PC-3 (cell line): ENCODE data around the gene MYO7A. TPM values are rescaled to one million over a fixed set of nuclear protein-coding genes. Genes with fewer than 3 reads are reported as not detected.

Experiments
- ATAC-seq: fragments of 200-7000 bp; cut with Tn5 transposase; 2 replicates; pipeline ENCODE4 v1.9.1; 2020; ENCODE audit warnings: mild to moderate bottlenecking, moderate library complexity
- BruUV-seq: library from RNA; stranded (reverse); fragments of 400-500 nt; replicated peaks from 2 replicates; lab custom pipeline; 2021; lab: Mats Ljungman, UMichigan
- CTCF ChIA-PET: fragments of 300-600 bp; sonication (Branson Sonifier 250); formaldehyde crosslinking; loops from one replicate; lab custom pipeline; 2022; ENCODE audit warnings: antibody characterized with exemption; lab: Charles Lee
- POLR2A ChIA-PET: fragments of 300-600 bp; sonication (Branson Sonifier 250); formaldehyde crosslinking; loops from one replicate; lab custom pipeline; 2022; ENCODE audit warnings: antibody characterized with exemption; ENCODE audit not compliant: unreplicated experiment; lab: Charles Lee
- DNase-seq: peaks from one replicate; pipeline ENCODE4 v3.0.0-alpha.2; 2015
- H2AFZ ChIP-seq: fragments of 300-600 bp; sonication (generic); 2 replicates; pipeline ENCODE4 v1.6.0; 2016; ENCODE audit warnings: antibody characterized with exemption, low read length
- H3F3A ChIP-seq: fragments of 300-600 bp; sonication (generic); one replicate; pipeline ENCODE4 v1.6.0; 2017; ENCODE audit warnings: antibody characterized with exemption, low read length, control low read depth, mild to moderate bottlenecking; ENCODE audit not compliant: unreplicated experiment
- H3K27ac ChIP-seq: fragments of 300-600 bp; sonication (generic); 2 replicates; pipeline ENCODE4 v1.5.1; 2016; ENCODE audit warnings: mild to moderate bottlenecking, low read length
- H3K27me3 ChIP-seq: fragments of 300-600 bp; sonication (generic); 2 replicates; pipeline ENCODE4 v1.6.1; 2016; ENCODE audit warnings: low read length, mixed read lengths
- H3K36me3 ChIP-seq: fragments of 300-600 bp; sonication (generic); 2 replicates; pipeline ENCODE4 v1.6.1; 2016; ENCODE audit warnings: low read depth, mixed run types, low read length, mixed read lengths
- H3K4me1 ChIP-seq: fragments of 300-600 bp; sonication (generic); 2 replicates; pipeline ENCODE4 v1.5.1; 2016; ENCODE audit warnings: low read length; ENCODE audit not compliant: insufficient read depth
- H3K4me2 ChIP-seq: fragments of 300-600 bp; sonication (generic); 2 replicates; pipeline ENCODE4 v1.6.0; 2016; ENCODE audit warnings: low read length
- H3K4me3 ChIP-seq: fragments of 300-600 bp; sonication (generic); 2 replicates; pipeline ENCODE4 v1.5.1; 2016; ENCODE audit warnings: mild to moderate bottlenecking, low read length, mixed read lengths
- H3K79me2 ChIP-seq: fragments of 300-600 bp; sonication (generic); 2 replicates; pipeline ENCODE4 v1.6.1; 2017; ENCODE audit warnings: low read length, mixed read lengths
- H3K9ac ChIP-seq: fragments of 300-600 bp; sonication (generic); 2 replicates; pipeline ENCODE4 v1.6.0; 2016; ENCODE audit warnings: mild to moderate bottlenecking, low read length
- H3K9me2 ChIP-seq: fragments of 300-600 bp; sonication (generic); replicated peaks from 2 replicates; pipeline ENCODE4 v1.6.1; 2016; ENCODE audit warnings: mixed run types, low read length, mixed read lengths
- H3K9me3 ChIP-seq: fragments of 300-600 bp; sonication (generic); 2 replicates; pipeline ENCODE4 v1.6.1; 2016; ENCODE audit warnings: low read length, mixed read lengths
- H4K20me1 ChIP-seq: fragments of 300-600 bp; sonication (generic); 2 replicates; pipeline ENCODE4 v1.6.1; 2016; ENCODE audit warnings: low read length, mixed read lengths
- CTCF ChIP-seq: fragments of 300-600 bp; sonication (generic); conservative IDR thresholded peaks from 2 replicates; pipeline ENCODE4 v1.5.1; 2017; ENCODE audit warnings: antibody characterized with exemption, low read depth, mild to moderate bottlenecking, low read length
- EZH2 ChIP-seq: fragments of 300-600 bp; sonication (generic); IDR thresholded peaks from one replicate; pipeline ENCODE4 v1.6.1; 2017; ENCODE audit warnings: antibody characterized with exemption, mild to moderate bottlenecking, low read length; ENCODE audit not compliant: unreplicated experiment
- EZH2phosphoT487 ChIP-seq: fragments of 300-600 bp; sonication (generic); IDR thresholded peaks from 2 replicates; pipeline ENCODE4 v1.6.1; 2018; ENCODE audit warnings: mild to moderate bottlenecking, antibody characterized with exemption, low read length, borderline replicate concordance
- intact Hi-C: fragments of 100-400 bp; cut with micrococcal nuclease; formaldehyde crosslinking; loops from 2 replicates; pipeline ENCODE4 v1.9.0; 2023
- total RNA-seq: library from RNA; depleted of rRNA; stranded (reverse); fragments of >200 nt; gene quantifications from 2 replicates; pipeline ENCODE4 v1.2.3, GENCODE V29; 2014

The MYO7A gene
- total RNA-seq, 1 experiment from 2014 or later: 0.66 TPM

GRCh38 chr11:77131560-77131959 lies 3.5 kb downstream of the MYO7A start:
- no peak overlapping the region for H3K4me2 ChIP-seq
- no peaks in the 10 kb centered on the region for H3K9me2 ChIP-seq
- H3K9ac ChIP-seq: no peak overlapping the region
- intact Hi-C loops: no loop called here
- no peaks in the 10 kb centered on the region for H4K20me1 ChIP-seq
- ATAC-seq (no peak), DNase-seq (no peak)
- ChIA-PET CTCF (no interaction called here), POLR2A (no interaction called here)
- peaks cover 10% of the 10 kb centered on the region for H3K4me1 ChIP-seq
- H3K4me3 ChIP-seq: no peak overlapping the region
- H3K27ac ChIP-seq: no peak overlapping the region
- H3K27me3 ChIP-seq: no peaks in the 10 kb centered on the region
- H3K79me2 ChIP-seq: no peaks in the 10 kb centered on the region
- H3F3A ChIP-seq: no peaks in the 10 kb centered on the region
- H3K36me3 ChIP-seq: no peaks in the 10 kb centered on the region
- no TSS peak for BruUV-seq
- no peak overlapping the region for H2AFZ ChIP-seq
- no peak for TF ChIP-seq CTCF
- TF ChIP-seq EZH2phosphoT487: no peak
- no peak for TF ChIP-seq EZH2
- no peaks in the 10 kb centered on the region for H3K9me3 ChIP-seq

DNA sequence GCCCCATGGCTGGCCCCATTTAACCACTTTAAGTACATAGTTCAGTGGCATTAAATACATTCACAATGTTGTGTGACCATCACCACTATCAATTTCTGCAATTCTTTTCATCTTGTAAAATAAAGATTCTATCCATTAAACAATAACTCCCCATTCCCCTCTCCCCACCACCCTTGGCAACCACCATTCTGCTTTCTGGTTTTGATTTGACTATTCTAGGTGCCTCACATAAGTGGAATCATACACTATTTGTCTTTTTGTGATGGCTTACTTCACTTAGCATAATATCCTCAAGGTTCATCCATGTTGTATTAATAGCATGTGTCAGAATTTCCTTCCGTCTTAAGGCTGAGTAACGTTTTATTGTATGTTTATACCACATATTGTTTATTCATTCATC lies 7.0 kb downstream of the MYO7A start:
- CTCF ChIA-PET: interaction anchor here (0.6 kb wide), 1 partner anchor 215 kb away, joined by 3 read pairs; no protein-coding TSS in a partner anchor
- POLR2A ChIA-PET: no interaction called here
- no peak for TF ChIP-seq EZH2
- no peak for TF ChIP-seq EZH2phosphoT487
- TF ChIP-seq CTCF: no peak

DNA sequence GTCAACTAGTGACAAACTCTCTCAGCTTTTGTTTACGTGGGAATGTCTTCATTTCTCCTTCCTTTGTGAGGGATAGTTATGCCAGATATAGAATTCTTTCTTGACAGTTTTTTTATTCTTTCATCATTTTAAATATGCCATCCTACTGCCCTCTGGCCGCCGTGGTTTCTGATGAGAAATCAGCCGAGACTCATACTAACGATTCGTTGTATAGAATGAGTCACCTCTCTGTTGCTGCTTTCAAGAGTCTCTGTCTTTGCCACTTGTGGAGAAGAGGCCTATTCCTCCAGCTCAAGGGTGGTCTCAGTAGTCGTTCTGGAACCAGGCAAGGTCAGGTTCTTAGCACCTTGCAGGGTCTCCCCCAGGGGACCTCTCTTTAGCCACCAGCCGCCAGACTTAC lies 8.0 kb downstream of the MYO7A start:
- Histone ChIP-seq H3K79me2 (no peaks in the 10 kb centered on the region), H3K9me2 (no peaks in the 10 kb centered on the region), H3K36me3 (no peaks in the 10 kb centered on the region), H4K20me1 (no peaks in the 10 kb centered on the region), H3K4me2 (0 out of 2 replicates have a peak overlapping the region, but pooled peaks have one; percentile 9), H3K4me3 (no peak overlapping the region), H2AFZ (no peak overlapping the region), H3K9me3 (no peaks in the 10 kb centered on the region), H3F3A (no peaks in the 10 kb centered on the region), H3K27ac (no peak overlapping the region), H3K9ac (no peak overlapping the region), H3K4me1 (peaks cover 11% of the 10 kb centered on the region), H3K27me3 (no peaks in the 10 kb centered on the region)
- ATAC-seq (peak; percentile 82), DNase-seq (peak; percentile 62)
- CTCF ChIA-PET: no interaction called here
- POLR2A ChIA-PET: no interaction called here
- no TSS peak for BruUV-seq
- no peak for TF ChIP-seq CTCF
- TF ChIP-seq EZH2phosphoT487: no peak
- no peak for TF ChIP-seq EZH2
- intact Hi-C loops: no loop called here

More for the DNA sequence above, 7.0 kb downstream of the MYO7A start:
- no peak overlapping the region for H3K4me2 ChIP-seq
- no peak overlapping the region for H3K9ac ChIP-seq
- no peaks in the 10 kb centered on the region for H3K79me2 ChIP-seq
- H4K20me1 ChIP-seq: no peaks in the 10 kb centered on the region
- H2AFZ ChIP-seq: no peak overlapping the region
- no peaks in the 10 kb centered on the region for H3F3A ChIP-seq
- intact Hi-C loops: no loop called here
- H3K27me3 ChIP-seq: no peaks in the 10 kb centered on the region
- peaks cover 6% of the 10 kb centered on the region for H3K4me1 ChIP-seq
- no peaks in the 10 kb centered on the region for H3K36me3 ChIP-seq
- ATAC-seq (no peak), DNase-seq (no peak)
- no TSS peak for BruUV-seq
- H3K4me3 ChIP-seq: no peak overlapping the region
- no peaks in the 10 kb centered on the region for H3K9me2 ChIP-seq
- no peaks in the 10 kb centered on the region for H3K9me3 ChIP-seq
- H3K27ac ChIP-seq: no peak overlapping the region
